CD4-positive, alpha-beta T cell treated with Interleukin-10 for 1 hour (primary cell): ENCODE results near the gene NEDD4L.

ENCODE experiments used
- DNase-seq: peaks from one replicate; pipeline ENCODE4 v3.0.0-alpha.2; 2020

NEDD4L gene

DNA sequence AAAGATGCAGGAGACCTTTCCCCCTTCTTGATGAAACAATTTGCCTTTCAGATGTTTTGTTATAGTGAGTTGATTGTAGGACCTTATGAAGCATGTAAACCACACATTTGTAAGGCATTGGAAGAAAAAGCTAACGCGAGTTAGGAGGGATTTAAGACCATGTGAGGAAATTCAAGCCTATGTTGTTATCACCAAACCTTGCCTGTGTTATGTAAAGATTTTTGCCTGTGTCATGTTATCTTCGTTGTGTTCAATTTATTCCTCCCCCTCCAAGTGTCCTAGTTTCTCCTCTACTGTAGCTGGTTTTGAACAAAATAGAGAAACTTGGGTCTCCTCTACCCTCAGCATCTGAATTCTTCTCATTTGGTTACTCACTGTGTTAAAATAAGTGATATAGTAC is 173.0 kb downstream of the NEDD4L start:
- no peak for DNase-seq

DNA sequence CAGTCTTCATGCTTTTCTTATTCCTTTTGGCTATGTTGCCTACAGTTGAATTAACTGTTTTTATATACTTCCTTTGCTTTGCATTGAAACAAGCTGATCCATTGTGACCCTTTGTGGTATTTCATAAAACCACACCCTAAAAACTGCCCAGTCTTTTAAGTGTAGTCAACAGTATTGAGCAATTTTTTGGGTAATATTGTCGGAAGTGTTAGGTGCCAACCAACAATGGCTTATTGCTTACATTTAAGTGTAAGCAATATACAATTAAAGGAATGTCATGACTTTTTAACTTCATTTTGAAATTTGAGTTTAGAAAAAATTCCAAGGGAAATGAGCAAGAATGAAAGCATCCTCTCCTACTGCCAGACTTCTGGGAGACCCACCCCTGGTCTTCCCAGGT is 174.1 kb downstream of the NEDD4L start:
- no peak for DNase-seq

DNA sequence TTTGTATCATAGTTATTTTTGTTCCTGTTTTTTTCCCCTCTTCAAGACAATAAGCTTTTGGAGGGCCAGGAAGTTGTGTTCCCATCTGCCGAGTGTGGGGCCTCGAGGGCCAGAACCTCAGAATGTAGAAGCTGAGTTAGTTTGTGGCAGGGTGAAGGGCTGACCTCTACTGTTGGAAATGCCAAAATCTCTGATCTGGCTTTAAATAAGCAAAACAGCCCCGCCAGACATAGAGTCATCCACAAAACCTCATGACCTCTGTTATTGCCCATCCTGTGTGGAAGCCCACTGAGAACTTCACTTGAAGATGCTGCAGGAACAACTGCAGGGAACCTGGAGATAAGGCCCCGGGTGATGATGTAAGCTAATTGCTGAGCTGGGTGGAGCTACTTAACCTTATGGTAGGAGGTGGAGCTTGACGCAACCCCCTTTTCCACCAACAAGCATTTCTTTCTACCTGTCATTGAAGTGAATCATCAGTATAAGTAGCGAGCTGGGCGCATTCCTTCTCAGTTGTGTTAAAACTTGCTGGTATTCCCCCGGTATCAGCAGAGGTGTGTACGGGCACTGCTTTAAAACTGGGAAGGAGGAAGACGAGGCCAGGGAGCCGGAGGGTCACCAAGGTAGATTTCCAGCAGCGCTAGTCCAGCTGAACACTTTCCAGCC is 177.2 kb downstream of the NEDD4L start:
- DNase-seq = no peak

DNA sequence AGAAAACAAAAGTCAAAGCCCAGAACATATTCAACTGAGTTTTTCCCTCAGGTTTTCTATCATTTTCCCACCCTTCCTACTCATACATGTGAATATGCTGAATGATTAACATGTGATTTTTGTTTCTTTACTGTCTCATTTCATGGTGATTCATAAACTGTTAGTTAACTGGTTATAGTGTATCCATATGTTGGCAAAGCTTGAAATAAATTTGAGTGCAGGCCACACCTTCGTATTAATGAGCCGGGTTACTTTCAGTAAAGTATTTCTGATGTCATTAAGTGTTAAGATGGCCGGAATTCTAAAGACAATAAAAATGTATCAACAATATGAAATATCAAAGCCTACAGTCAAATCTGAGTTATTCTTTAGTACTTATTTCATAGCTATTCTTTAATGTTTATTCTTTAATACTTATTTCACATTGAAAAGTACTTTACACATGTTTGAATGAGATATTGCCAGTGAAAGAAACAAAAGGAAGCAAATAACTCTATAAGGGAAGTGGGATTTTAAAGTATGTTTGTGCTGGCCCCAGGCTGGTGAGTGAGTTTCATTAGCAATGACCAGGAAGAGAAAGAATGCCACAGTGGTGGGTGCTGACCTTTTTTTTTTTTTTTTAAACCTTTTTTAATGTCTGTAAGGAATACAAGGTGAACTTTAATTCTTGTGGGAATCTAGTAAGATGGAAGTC is 178.6 kb downstream of the NEDD4L start:
- no peak for DNase-seq

DNA sequence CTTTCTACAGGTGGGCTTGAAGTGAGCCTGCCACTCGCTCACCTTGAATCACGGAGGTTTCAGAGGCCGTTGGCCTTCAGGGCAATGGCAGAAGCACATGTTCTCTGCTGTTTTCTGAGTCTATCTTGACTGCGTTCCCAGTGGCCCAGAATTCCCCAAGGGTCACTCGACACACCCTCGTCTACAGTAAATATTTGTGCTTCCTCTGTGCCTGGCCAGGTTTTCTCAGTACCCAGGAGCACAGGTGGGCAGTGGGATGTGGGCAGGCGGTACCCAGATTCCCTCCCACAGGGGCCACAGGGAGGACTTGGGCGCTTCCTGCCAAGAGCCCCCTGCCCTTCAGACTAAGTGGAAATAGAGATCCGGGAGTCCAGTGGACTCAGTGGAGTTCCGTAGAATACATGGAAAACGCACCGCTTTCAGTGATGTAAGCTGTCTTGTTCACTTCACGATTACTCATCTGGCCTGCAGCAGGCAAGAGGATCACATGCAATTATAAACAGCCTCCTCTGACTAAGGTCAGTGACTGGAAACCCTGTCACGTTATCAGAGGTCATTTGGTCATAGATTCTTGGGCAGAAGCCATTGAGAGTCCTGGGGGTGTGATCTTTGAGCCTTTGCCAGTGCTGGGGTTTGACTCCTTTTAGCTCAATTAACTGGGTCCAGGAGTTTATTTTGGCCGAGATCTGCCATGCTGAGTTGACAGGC is 179.8 kb downstream of the NEDD4L start:
- no peak for DNase-seq

DNA sequence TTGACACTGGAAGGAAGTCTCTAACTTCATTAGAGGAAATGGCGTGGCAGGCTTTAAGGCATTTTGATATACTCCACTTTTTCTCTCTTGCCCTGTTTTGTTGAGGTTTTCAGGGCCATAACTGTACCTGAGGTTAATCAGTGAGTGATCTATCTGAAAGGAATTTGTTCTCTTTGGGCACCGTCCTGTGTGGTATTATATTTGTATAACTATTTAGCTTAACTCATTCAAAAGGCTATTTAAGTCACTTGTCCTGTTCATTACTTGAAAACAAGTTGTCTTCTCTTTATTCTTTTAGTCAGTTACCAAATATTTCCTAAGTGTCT is 180.4 kb downstream of the NEDD4L start:
- no peak for DNase-seq

DNA sequence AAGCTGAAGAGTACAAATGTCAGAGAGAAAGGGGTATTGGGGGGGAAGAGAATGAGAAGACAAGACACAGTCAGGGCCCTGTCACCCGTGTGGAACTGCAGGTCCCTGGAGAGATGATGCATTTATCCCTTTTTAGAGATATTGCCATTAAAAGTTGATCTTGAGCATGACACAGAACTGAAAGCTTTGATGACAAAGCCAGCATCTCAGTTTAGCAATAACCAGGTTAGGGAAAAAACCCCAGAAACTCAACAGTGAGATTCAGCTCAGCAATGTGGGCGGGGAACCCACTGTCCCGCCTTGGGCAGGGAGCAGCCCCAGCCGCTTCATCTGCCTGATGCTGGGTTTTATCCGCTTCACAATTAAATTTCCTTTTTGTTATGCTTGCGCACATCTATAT is 181.1 kb downstream of the NEDD4L start:
- no peak for DNase-seq

DNA sequence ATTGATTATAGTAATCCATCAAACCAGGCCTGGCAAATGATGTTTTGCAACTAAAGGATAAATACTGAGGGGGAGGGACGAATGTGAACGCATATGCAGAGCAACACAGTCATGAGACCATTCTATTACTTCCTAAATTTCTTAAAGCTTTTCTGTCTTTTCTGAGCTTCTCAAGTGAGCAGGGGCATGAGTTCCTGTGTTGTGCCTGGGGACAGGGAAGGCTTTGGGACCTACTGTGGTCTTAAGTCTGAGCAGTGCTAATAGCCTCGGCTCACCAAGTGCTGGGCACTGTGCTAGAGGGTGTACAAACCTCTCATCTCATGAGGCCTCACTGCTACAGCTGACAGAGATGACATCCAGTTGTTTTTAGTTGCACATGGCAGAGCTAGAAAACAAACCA is 182.4 kb downstream of the NEDD4L start:
- no peak for DNase-seq

DNA sequence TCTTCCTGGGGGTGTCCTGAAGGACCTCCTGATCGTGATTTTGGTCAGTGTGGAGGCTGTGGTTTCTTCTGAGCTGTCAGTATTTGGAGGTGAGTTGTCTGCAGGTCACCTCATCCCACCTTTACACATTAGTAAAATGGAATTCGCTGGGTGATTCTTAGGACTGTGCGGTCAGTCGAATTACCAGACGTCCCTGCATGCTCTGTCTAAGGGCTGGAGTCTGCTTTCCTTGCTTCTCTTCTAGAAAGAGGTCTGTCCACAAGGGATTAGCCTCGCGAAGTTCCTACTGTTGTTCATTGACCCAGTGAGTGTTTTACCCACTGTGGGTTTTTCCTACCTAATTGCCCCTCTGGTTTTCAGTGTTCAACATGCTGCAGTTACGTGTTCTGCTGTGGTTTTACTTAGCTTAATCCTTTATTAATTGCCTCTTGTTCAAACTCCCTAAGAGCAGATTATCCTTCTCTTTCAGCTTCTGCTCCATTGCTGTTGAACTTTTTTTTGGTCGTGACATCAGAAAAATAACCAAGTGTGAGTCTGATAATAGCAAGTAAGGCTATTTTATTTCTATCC is 183.4 kb downstream of the NEDD4L start:
- no peak for DNase-seq

DNA sequence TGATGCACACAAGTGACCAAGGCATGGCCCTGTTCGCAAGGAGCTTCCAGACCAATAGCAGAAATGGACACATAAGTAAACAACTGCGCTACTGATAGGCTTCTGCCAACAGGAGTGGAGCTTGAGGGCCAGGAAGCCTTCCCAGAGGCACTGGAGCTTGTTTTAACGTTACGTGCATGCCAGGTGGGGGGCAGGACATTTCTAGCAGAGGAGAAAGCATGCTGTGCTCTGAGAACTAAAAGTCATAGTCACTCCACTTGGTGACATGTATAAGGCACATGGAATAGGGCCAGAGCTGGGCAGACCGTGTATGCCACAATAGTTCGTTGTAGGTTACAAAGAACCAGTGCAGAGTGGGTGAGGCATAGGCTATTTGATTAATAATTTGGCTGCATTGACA is 184.2 kb downstream of the NEDD4L start:
- DNase-seq = no peak

DNA sequence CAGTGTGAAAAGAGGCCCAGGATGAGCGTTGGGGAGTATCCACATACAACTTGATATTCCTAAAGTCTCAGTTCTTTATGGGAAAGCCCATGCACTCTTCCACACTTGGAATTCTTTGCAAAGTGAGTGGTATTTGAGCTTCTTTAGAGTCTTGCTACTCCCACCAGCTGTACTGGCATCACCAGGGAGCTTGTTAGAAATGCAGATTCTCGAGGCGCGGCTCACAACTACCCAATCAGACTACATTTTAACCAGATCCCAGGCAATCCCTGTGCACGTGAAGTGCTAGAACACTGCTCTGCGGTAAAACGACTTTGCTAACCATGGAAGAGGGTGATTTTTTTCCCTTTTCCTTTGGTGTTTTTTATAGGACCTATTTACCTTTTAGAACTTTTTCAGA is 184.7 kb downstream of the NEDD4L start:
- no peak for DNase-seq

DNA sequence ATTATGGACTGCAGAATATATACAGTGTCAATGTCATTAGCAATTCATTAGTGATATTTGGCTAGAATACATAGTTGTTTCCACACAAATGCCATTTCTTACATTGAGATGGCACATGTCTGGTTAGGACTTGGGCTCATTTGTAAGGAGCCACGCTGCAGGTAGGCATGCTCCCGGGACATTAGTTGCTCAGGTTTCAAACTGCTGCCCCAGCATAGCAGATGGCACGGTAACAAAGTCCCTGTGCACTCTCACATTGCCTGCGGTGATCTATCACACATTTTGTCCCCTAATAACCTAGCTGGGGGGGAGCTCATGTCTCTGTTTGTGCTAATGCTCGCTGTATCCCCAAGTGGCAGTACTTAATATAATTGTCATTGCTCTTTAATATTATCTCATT is 185.1 kb downstream of the NEDD4L start:
- DNase-seq = no peak

DNA sequence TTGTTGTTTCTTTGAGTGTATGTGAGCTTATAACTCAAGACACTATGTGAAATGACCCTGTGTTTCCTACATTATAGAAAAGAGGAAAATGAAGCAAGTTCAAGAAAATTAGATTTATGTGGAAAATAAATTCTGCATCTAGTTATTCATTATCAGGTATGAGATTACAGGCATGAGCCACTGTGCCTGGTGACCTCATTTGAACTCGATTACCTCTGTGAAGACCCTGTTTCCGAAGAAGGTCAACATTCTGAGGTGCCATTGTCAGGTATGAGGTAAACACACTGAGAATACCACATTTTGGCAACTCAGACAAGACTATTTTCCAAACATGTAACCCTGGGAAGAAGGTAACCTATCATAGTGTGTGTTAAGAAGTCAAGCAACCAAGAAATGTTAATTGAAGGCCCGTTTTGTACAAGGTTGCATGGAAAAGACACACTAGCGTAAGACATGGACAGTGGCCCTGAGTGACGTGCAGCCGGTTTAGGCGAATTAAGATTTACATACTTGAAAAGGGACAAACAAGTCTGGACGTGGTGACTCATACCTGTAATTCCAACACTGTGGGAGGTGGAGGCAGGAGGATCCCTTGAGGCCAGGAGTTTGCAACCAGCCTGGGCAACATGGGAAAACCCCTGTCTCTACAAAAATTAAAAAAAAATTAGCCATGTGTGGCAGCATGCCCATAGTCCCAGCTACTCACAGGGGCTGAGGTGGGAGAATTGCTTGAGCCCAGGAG is 186.6 kb downstream of the NEDD4L start:
- no peak for DNase-seq

DNA sequence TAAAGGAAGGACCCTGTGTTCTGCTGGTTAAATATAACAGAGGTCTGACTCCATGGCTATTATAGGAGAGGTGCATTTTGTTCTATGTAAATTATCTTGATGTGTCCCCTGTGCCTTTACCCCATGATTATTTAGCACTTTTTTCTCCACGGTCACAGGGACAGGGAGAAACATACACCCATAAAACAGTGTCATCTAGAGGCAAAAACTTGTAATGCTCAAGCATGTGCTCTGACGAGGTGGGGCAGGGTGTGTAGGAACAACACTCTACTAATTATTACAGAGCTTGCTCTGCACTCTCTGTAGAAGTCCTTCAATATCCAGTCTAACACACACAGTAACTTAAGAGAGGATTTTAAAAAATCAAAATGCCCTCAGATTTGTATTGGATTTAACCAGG is 187.9 kb downstream of the NEDD4L start:
- no peak for DNase-seq

DNA sequence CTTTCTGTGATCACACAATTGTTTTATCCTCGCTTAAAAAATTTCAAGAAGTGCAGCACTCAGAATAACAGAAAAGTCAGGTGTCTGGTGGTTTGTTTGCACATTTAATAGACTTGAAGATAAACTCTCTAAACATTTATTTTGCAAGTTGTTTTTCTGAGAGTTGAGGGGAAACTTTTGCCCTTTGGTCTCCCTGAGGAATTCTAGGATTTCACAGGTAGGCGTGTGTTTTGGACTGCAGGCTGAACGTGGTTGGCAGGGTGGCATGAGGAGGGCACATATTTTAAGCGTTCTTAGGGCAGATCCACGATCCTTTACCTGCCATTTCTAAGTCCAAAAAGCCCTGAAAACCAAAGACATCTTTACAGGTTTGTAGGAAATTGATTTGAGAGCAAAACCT is 188.6 kb downstream of the NEDD4L start:
- DNase-seq = no peak

DNA sequence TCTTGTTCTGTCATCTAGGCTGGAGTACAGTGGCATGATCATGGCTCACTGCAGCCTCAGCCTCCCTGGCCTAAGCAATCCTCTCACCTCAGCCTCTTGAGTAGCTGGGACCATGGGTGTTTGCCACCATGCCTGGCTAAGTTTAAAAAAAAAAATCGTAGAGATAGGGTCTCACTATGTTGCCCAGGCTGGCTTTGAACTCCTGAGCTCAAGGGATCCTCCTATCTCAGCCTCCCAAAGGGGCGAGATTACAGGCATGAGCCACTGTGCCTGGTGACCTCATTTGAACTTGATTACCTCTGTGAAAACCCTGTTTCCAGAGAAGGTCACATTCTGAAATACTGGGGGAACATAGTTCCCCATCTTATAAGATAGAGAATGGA is 190.3 kb downstream of the NEDD4L start:
- no peak for DNase-seq

DNA sequence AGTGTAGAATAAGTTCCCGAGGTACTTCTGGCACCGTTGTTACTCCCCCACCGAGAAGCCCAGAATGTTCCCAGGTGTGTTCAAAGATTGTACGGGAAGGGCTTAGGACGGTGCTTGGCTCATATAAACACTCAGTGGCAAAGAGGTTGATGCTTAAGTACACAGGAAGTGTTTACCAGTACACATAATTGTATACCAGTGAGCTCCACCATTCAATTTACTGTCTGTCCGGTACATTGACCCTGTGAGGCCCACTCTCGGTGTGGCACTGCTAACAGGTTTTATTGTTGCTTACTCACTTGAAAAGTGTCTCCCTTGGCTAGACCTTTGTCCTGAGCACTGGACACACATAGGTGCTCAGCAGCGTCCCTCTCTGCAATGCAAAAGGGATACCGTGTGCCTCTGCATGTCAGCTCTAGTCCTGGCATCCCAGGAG is 191.0 kb downstream of the NEDD4L start:
- no peak for DNase-seq

DNA sequence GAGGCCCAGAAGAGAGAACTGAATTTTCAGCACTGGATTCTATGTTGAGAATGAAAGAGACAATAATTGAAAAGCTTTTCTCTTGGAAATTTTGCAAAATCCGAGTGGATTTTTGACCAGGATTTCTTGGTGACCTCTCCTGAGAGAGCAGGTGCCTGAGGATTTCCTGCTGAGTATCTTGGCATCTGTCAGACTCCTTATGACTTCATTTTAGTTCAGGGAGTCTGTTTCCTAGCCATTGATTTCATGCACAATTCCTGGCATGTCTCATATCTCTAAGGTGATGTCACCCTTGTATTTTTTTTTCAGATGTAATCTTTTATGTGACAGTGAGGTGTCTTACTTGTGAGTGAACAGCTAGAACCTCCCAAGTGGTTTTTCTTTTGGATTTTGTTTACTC is 195.9 kb downstream of the NEDD4L start:
- no peak for DNase-seq

DNA sequence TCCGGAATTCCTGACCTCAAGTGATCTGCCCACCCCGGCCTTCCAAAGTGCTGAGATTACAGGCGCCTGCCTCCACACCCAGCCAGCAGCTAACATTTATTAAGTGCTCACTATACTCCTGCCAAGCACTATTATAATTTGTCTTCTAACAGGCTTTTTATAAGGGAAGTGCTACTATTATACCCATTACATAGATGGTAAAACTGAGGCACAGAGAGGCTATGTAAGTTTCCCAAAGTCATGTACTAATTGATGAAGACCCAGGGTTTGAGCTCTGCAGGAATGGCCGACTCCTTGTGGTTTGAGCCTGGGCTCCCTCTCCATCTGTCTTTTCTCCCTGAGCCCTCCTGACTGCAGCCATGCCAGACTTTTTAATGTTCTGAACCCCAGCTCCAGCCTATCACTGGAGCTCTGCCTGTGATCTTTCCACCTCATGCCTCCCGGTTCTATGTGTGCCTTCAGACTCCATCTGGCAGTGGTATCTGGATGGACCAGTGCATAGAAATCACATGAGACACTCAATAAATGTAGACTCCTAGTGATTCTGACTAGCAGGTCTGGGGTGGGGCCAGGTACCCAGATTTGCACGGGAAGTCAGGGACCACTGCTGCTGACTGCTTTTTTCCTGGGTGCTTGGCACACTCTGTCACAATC is 197.1 kb downstream of the NEDD4L start:
- DNase-seq = no peak

DNA sequence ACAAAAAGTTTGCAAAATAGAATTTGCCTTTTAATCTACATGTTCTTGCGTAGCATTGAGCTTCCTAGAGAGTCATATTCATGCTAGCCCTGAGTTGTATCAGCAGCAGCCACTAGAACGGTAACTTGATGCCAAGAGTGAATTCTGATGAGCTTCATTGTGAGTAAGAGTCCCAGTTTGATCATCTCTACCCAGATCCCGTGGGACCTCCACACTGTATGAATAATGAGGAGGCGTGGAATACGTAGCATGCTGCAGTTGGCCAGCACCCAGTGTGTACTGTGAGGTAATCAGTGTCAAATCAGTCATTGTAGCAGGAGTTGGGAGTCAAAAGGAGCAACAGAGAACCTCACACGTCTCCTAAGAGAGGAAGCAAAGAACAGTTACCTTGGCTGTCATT is 197.9 kb downstream of the NEDD4L start:
- no peak for DNase-seq

DNA sequence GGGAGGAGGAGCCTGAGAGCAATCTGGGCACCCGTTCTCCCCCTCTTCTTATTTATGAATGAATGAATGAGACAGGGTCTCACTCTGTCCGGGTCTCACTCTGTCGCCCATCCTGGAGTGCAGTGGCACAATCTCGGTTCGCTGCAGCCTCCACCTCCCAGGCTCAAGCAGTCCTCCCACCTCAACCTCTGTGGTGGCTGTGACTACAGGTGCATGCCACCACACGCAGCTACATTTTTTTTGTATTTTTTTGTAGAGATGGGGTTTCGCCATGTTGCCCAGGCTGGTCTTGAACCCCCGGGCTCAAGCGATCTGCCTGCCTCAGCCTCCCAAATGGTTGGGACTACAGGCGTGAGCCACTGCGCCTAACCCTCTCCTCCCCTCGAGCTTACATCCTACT is 198.4 kb downstream of the NEDD4L start:
- no peak for DNase-seq

DNA sequence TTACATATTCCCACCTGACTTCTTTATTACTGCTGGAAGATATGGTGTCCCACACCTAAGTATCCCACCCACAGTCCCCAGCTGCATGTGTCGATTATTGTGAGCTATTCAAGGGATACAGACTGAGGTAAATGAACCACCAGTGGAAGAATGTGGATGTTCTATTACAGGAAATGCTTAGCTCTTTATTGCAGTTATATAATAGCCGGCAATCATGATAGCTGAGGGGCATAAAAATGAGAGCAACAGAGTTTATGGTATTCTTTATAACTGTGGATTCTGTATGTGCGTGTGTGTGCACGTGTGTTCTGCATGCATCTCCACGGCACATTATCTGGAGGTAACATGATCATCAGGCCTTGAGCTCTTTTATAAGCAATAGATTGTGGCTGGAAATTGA is 198.9 kb downstream of the NEDD4L start:
- no peak for DNase-seq

DNA sequence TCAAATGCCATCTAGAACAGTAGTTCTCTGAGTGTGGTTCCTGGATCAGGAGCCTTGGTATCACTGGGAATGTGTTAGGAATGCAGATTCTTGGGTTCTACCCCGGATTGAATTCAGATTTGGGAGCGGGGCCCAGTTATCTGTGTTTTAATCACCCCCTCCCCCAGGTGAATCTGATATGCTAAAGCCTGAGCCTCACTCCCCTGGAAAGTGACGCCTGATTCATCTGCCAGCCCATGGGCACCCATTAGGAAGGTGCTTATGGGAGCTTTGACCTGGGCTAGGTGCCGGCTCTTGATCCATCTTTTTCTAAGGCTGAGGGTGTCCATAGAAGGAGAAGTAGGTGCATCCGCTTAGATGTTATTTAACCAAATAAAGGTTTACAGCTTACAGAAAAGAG is 199.4 kb downstream of the NEDD4L start:
- no peak for DNase-seq
